NB4 (cell line): Measurements from ENCODE around the gene F7.

ENCODE experiments used
- CTCF ChIP-seq: IDR thresholded peaks from one replicate; pipeline ENCODE4 v1.5.1; 2012; ENCODE audit warnings: low read depth, low read length
- POLR2A ChIP-seq: IDR thresholded peaks from 2 replicates; pipeline ENCODE4 v1.6.1; 2011; ENCODE audit warnings: mild to moderate bottlenecking; ENCODE audit not compliant: insufficient read length; ENCODE audit errors: extremely low read depth
- TF ChIP-seq, protein P1 (sequence below): IDR thresholded peaks from 2 replicates; pipeline ENCODE4 v1.6.1; 2011; ENCODE audit warnings: low read depth, low read length

DNA sequence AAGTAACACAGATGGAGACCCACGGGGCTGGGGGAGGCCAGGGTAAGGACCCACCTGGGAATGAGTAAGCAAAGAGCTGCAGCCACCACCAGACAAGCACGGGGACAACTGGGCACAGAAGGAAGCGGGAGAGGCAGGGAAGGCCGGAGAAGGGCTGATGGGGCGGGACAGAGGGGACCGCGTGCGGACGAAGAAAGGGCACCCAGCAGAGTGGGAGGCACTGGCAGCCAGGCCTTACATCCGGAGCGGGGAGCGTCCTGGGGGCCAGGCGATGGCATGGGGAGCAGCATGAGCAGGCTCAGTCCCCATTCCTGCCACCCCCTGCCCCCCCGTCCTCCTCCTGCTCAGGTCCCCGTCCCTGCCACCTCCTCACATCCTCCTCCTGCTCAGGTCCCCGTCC, 55.8 kb downstream of the F7 start:
- TF ChIP-seq CTCF = no peak
- TF ChIP-seq, protein P1, sequence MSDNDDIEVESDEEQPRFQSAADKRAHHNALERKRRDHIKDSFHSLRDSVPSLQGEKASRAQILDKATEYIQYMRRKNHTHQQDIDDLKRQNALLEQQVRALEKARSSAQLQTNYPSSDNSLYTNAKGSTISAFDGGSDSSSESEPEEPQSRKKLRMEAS = no peak
- no peak for TF ChIP-seq POLR2A
